8988T (cell line): Measurements from ENCODE around the gene PLVAP.

Source experiments
- DNase-seq: peaks from one replicate; pipeline ENCODE4 v3.0.0; 2011

The PLVAP gene

GRCh38 chr19:17320435-17320834 lies 56.7 kb downstream of the PLVAP start:
- DNase-seq: no peak

GRCh38 chr19:17319473-17320238 lies 57.5 kb downstream of the PLVAP start:
- no peak for DNase-seq

DNA sequence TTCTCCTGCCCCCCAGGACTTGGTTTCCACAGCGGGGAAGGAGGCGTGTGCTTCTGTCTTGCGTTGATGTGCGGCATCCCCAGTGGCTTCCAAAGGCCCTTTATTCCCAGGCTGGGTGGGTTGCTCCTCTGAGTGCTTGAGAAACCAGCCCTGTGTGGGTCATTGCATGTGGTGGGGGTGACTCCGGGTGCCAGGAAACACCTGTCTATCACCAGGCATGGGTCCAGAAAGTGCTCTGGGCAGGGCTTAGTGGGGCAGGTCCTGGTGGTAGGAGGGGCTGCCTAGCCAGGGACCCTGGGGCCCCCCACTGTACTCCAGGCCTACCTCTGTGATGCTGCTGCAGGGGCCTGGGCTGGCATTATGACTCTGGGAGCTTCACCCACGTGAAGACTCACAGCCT lies 58.2 kb downstream of the PLVAP start:
- no peak for DNase-seq

- DNase-seq: no peak
Measured at GRCh38 chr19:17314007-17314593, 63.0 kb downstream of the PLVAP start.

DNA sequence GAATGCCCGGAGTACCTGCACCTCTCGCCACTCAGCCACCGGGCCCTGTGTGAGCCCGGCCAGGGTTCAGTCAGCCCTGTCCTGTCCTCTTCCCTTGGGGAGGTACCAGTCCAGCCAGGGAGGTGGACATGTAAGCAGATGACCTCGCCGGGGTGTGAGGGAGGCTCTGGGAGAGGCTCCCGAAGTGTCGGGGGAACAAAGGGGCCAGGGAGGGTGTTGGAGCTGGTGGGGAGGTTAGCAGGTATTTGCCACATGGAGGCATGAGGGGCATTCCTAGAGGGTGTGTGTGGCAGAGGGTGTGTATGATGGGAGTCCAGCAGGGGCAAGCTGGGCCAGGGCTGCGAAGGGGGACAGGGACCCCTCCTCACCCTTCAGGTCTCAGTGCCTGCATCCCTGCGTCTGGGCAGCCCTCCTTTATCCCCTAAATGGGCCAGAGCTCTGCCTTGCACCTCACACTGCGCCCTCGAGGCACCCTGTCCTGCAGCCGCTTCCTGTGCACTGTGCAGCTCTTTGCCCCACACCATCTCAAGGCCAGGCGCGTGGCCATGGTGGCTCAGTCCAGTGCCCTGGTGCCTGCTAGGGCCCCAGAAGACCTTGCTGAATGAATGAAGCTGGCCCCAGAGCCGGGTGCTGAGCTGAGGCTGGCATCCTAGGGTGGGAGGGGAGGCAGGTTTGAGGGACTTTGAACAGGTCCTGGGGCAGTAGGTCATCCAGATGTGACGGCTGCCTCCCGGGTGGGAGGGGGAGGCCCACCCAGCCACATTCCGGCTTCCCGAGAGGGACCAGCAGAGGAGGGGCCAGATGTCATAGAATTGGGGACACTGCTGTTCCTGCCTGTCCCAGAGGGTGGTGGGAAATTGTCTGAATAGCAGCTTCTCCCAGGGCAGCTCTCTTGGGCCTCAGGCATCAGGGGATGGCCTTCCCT lies 64.7 kb downstream of the PLVAP start:
- no peak for DNase-seq

DNA sequence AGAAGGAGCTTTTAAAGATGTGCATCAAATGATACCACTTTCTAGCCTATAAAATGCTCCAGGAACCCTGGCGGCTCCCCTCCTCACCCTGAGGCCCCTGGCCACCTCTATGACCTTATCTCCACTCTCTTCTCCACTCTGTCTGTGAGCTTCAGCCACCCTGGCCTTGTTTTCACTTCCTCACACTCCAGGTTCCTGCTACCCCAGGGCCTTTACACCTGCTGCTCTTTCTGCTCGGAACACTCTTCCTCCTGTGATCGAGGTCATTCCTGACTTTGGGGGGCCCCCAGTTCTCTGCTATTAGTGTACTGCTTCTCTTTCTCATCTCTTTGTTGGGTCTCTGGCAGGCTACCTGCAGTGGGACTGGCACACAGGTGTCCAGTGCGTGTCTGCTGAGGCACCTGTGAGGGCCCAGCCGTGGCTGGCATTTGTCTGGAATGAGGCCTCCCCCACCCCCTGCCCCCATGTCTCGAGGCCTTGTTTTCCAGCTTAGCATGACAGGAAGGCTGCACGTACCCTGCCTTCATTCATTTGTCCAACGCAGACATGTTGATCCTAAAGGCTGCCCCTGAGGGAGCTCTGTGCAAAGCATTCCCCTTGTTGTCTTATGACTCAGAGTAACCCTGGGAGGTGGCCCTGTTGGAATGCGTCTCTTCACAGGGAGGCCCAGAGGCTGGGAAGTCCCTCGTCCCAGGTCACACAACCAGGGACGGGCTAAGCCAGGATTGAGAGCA lies 65.5 kb downstream of the PLVAP start:
- DNase-seq: peak; percentile 83

DNA sequence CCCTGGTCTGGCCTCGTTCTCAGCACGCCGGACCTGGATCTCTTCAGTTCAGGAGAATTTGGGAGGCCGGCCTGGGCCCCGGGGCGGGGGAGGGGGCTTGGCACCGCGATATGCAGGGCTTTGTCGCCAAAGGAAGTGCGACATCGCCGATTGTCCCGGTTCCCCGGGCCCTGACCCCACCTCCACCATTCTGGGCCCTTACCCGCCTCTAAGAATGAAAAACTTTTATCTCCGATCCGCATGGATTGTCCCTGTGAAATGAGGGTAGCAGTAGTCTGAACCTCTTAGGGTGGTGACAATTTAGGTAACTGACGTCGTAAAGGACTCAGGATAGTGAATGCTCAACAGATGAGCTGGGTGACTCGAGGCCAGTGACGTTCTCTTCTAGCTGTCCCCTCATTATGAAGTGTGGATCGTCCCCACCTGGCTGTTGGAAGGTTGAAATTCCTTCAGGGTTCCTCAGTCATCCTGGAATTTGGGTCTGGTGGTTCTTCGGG lies 67.1 kb downstream of the PLVAP start:
- no peak for DNase-seq

DNA sequence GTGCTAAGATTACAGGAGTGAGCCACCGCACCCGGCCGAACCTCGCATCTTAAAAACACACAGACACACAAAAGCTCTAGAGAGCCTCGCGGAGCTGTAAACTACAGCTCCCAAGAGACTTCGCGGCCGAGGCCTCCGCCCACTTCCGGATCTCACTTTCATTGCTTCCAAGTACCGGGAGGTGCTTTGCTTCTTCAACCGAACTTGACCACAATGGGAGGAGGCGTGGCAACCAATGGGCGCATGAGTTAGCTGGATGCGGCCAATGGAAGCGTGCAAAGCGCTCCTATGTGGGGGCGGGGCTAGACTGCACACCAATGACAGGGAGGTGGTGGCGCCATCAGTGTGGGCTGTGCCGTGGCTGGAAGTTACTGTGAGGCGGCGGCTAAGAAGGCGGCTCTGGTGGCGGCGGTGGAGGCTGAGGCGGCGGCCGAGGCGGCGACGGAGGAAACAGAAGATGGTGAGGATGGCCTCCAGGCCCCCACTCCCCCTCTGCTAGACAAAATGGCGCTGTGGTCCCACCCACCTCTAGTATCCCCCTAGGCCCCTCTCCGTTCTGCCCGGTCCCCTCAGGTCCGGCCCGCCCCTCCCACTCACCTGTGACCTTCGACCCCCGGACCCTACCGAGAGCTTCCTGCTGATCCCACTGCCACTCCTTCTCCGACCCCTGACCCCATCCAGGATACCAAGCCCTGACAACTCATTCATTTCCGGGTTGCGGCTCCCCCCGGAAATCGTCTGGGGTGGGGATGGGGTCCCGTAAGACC lies 67.8 kb downstream of the PLVAP start, which contains the start of gene DDA1:
Gene DDA1, plus strand, starts transcription at position 366 of the 767 bp plus-strand sequence. Its CDS starts 92 bp downstream, at position 458.
- DNase-seq: peak; percentile 94

DNA sequence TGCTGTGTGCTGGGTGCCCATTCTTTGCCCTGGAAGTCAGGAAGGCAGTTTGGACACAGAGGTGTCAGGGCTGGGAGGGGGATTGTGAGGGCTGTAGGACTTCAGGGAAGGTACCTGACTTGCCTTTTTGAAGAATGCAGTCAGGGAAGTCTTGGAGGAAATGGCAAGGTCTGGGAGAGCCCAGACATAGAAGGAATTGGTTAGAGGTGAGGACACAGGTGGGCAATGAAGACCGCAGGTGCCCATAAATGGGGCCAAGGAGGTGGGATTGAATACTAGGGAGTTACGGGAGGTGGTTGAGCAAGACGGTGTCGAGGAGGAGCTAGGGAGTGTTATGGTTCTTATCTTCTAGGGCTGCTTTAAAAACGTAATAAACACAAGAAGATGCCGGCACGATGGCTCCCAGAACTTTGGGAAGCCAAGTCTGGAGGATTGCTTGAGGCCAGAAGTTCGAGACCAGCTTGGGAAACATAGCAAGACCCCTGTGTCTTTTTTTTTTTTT lies 69.2 kb downstream of the PLVAP start:
- DNase-seq: no peak

DNA sequence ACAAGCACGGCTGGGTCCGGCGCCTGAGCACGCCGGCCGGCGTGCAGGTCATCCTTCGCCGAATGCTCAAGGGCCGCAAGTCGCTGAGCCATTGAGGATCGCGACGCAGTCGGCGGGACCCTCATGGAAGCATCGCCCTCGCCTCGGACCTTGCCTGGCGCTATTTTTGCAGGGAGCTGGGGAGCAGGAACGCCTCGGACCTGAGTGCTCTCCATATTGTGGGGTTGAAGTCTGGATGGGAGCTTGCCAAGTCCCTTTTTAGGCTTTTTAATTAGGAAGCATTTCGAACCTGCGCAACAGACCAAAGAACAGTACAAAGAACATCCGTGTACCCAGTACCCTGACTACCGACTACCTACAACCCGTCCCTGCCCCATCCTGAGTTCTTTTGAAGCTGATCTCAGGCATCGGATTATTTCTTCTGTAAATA lies 70.8 kb downstream of the PLVAP start:
- DNase-seq: no peak

DNA sequence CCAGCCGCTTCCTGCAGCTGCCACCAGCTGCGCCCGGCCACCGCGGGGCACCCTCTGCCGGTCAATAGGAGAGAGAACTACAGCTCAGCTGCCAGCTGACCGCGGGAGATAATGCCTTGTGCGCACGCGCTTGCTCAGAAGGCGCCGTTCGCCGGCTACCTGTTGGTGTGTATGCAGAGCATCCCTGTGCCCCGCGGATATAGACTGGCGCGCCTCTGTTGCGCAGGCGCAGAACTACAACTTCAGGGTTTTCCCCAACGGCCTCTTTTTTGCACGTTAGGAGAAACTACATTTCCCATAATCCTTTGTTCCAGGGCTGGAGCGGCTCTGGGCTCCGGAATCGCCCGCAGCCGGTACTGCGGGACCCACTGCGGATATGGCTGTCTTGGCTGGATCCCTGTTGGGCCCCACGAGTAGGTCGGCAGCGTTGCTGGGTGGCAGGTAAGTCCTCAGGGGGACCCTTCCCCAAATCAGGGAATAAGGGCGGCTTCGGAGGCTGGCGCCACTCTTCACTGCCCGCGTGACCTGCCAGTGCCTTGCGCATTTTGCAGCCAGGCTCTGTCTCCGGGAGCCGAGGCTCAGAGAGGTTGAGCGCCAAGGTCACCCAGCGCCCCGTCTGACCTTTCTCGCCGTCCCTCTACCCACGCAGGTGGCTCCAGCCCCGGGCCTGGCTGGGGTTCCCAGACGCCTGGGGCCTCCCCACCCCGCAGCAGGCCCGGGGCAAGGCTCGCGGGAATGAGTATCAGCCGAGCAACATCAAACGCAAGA lies 71.4 kb downstream of the PLVAP start, which contains the start of gene MRPL34:
Gene MRPL34, plus strand, starts transcription at position 356 of the 768 bp plus-strand sequence. Its CDS starts 21 bp downstream, at position 377.
- peak; percentile 70 for DNase-seq

DNA sequence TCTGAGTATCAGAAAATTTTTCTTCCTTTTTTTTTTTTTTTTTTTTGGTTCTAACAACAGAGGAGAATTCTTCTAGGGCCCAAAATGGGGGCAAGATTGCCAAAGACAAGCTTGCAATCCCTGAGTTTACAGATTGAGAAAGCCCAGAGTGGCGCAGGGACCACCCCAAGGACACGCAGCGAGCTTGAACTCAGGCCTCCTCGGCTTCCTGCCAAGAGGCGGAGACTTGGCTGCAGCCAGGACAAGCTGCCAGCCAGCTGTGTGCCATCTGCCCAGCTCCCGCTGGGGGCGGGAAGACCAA lies 72.0 kb downstream of the PLVAP start:
- no peak for DNase-seq

DNA sequence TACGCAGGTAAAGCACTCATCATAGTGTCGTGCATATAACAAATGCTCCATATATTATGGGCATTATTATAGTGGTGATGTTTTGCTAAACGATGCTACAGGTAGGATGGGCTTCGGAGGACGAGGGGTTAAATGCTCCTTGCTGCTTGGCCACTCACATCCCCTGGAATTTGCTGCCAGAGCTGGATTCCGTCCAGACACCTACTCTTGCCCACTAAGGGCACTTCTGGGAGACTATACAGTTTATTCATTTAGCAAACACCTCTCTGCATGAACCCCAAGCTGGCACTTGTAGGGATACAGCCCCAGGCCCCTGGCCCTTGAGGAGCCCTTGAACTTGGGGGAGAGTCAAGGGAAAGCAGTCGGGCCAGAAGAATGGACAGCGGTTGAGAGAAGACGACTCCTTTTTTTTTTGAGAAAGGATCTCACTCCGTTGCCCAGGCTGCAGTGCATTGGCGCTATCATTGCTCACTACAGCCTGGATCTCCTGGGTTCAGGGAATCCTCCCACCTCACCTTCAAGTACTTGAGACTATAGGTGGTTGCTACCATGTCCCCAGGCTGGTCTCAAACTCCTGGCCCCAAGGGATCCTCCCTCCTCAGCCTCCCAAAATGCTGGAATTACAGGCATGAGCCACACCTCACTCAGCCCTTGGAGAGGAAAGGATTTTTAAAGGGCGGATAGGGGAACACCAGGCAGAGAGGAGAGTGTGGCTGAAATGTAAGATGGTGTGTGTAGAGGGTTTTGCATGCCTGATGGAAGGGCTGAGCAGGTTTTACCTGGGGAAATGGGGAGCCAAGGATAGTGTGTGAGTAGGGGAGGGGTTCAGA lies 72.5 kb downstream of the PLVAP start:
- DNase-seq: no peak

DNA sequence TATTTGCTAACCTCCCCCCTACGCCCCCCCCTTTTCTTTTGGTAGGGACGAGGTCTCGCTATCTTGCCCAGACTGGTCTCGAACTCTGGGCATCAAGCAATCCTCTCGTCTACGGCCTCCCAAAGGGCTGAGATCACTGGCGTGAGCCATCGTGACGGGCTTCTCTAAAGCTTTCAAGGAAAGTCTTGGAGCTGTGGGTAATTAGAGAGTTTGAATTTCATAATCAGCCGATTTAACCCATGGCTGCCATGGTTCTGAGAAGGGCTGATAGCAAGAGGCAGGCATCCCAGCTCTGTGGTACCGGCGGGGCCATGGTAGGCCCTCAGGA lies 73.2 kb downstream of the PLVAP start:
- DNase-seq: no peak

DNA sequence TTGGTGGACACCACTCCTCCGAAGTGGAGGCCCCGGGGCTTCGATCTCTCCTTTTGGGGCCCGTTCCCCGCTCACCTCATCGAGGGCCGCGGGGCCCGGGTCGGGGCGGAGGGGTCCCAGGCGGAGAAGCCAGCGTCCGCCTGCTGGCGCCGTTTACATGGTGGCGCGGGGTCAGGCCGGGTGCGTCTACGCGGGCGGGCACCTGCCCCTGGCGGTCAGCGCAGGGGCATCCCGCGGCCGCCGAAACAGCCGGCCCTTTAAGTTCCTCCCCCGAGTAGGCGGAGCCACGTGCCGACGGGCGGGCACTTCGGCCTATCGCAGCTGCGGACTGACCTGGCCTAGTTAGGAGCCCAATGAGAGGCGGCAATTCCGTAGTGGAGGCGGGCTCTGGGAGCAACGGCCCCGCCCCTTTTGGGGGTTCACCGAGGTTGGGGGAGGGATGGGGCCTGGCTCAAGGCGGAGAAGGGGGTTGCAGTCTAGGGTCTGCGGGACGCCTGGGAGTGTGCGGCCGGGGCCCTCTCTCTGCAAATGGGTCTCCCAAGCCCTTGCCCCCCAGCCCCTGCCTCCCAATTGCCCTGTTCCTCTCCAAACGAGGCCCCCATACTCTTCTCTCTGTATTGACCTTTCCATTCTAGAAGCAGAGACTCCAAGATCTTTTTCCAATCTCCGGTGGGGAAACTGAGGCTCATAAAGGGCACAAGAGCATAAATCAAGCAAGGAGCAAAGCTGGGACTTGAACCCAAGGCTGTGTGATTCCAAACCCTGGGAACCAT lies 73.8 kb downstream of the PLVAP start, which contains the start of gene ABHD8:
Gene ABHD8, minus strand, starts transcription at position 259 of the 773 bp plus-strand sequence. CDS start 1,809 bp downstream, outside the sequence.
- peak; percentile 77 for DNase-seq

GRCh38 chr19:17302391-17303166 lies 74.6 kb downstream of the PLVAP start:
- peak; percentile 18 for DNase-seq
